Left ventricle myocardium inferior (tissue), 1 donor: ENCODE data around the gene SLC38A8. TPM values are rescaled to one million over a fixed set of nuclear protein-coding genes. Genes with fewer than 3 reads are reported as not detected.

Experiments used
- DNase-seq: peaks from one replicate; pipeline ENCODE4 v3.0.0-alpha.2; 2020
- H3K27ac ChIP-seq: fragments of 200-600 bp; replicated peaks from 2 replicates; pipeline ENCODE4 v1.8.0; 2021
- H3K27me3 ChIP-seq: fragments of 200-600 bp; 2 replicates; pipeline ENCODE4 v1.8.0; 2021; ENCODE audit warnings: low read depth
- H3K36me3 ChIP-seq: fragments of 200-600 bp; 2 replicates; pipeline ENCODE4 v1.8.0; 2021
- H3K4me1 ChIP-seq: fragments of 200-600 bp; 2 replicates; pipeline ENCODE4 v1.8.0; 2021
- H3K4me3 ChIP-seq: fragments of 200-600 bp; 2 replicates; pipeline ENCODE4 v1.8.0; 2021; ENCODE audit warnings: mild to moderate bottlenecking, moderate library complexity
- H3K9me3 ChIP-seq: fragments of 200-600 bp; replicated peaks from 2 replicates; pipeline ENCODE4 v1.8.0; 2021
- intact Hi-C: fragments of 100-400 bp; cut with micrococcal nuclease; formaldehyde crosslinking; loops from one replicate; pipeline ENCODE4 v1.11.0; 2022
- total RNA-seq: library from RNA; stranded (reverse); fragmentation: NEBNext Ultra II Directional; extraction: Animal tissue kit (Norgen Biotek cat#: 25700); gene quantifications from one replicate; pipeline ENCODE4 v1.2.1, GENCODE V29; 2021
- TF ChIP-seq, protein P1 (sequence below): fragments of 200-600 bp; IDR thresholded peaks from 2 replicates; pipeline ENCODE4 v1.8.0; 2021; ENCODE audit warnings: antibody characterized with exemption, mild to moderate bottlenecking, borderline replicate concordance
- donor health status: DM: no; HTN: yes; CAD: no; lungs with severe emphysema.

SLC38A8 gene
- total RNA-seq, 1 donor from 2014 or later, result not detected

DNA sequence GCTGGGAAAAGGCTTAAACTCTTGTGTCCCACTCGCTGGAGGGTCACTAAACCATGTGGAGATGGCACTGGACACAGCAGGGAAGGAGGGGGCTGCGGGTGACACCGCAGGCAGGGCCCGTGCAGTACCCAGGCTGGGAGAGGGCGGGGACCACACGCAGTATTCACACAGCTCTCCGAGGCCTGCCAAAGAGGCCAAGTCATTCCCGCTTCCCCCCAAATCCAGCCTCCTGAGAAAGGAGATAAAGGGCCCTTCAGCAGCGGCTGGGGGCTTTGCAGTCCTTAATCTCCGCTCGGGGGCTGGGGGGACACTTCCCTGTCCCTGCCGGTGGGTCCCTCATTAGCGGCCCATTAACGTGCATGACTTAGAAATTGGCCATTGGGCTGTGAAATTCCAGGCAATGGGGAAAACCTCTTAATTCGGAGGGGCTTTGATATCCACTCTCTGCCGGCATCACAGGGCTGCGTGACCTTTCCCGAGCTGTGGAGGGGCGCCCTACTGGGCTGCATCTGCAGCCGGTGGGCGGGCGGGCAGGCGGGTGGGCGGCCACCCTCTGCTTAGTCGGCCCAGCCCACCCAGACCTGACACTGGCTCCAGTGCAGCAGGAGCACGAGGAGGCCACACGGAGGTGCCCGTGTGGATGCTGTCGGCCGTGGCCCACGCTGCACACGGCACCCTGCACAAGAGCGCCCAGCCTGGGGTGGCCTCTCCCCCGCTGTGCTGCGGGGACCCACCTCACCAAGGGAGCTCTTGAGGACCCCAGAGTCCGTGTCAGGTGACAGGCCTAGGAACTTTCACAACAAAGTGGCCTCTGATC is 2.6 kb upstream of the SLC38A8 start:
- Histone ChIP-seq H3K27ac (no peak overlapping the region), H3K36me3 (peaks cover 15% of the 10 kb centered on the region), H3K27me3 (peaks cover 28% of the 10 kb centered on the region), H3K4me3 (no peak overlapping the region), H3K9me3 (no peaks in the 10 kb centered on the region), H3K4me1 (peaks cover 16% of the 10 kb centered on the region)
- TF ChIP-seq, protein P1, sequence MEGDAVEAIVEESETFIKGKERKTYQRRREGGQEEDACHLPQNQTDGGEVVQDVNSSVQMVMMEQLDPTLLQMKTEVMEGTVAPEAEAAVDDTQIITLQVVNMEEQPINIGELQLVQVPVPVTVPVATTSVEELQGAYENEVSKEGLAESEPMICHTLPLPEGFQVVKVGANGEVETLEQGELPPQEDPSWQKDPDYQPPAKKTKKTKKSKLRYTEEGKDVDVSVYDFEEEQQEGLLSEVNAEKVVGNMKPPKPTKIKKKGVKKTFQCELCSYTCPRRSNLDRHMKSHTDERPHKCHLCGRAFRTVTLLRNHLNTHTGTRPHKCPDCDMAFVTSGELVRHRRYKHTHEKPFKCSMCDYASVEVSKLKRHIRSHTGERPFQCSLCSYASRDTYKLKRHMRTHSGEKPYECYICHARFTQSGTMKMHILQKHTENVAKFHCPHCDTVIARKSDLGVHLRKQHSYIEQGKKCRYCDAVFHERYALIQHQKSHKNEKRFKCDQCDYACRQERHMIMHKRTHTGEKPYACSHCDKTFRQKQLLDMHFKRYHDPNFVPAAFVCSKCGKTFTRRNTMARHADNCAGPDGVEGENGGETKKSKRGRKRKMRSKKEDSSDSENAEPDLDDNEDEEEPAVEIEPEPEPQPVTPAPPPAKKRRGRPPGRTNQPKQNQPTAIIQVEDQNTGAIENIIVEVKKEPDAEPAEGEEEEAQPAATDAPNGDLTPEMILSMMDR, result no peak
- intact Hi-C loops, result no loop called here
- no peak for DNase-seq

DNA sequence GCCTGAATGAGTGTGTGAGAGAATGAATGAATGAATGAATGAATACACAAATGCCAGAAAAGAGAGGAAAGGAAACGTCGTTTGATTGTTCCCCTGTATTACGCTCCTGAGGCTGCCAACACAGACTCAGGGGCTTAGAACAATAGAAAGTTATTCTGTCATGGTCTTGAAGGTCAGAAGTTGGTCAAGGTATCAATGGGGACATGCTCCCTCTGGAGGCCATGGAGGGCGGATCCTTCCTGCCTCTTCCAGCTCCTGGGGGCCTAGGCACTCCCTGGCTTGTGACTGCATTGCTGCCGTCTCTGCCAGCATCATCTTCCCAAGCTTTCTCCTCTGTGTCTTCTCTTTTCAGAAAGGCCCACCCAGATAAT is 1.5 kb upstream of the SLC38A8 start:
- Histone ChIP-seq H3K36me3 (peaks cover 6% of the 10 kb centered on the region), H3K4me1 (peaks cover 16% of the 10 kb centered on the region), H3K27me3 (peaks cover 32% of the 10 kb centered on the region), H3K9me3 (no peaks in the 10 kb centered on the region), H3K27ac (no peak overlapping the region), H3K4me3 (no peak overlapping the region)
- TF ChIP-seq, protein P1, result peak; percentile 32
- no peak for DNase-seq
- intact Hi-C loops, result no loop called here

DNA sequence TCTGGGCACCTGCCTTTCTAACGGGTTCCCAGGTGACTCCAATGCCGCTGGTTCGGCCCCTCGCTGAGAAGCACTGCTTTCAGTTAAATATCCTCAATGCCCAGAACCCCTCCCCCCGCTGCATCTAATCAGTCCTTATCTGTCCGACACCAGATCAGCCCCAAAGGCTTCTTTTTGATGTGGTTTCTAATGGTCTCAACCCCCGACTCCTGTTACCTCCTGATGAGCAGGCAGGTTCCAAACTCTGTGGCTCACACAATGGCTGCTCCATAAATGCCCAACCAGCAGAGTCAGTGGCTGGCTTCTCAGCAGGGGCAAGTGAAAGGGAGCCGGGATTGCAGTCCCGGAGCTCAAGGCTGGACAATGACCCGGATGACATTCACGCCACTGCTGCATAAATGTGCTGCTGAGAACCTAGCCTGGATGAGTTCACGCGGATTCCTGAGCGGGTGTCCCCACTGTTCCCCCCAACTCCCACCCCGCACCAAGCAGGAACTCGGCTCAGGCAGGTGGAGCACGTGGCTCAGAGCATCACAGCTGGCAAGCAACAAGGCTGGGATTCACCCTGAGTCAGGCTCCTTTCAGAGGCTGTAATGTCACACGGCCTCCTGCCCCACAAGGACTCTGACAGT is 1.0 kb upstream of the SLC38A8 start:
- DNase-seq, result no peak
- Histone ChIP-seq H3K4me1 (peaks cover 16% of the 10 kb centered on the region), H3K36me3 (peaks cover 2% of the 10 kb centered on the region), H3K4me3 (no peak overlapping the region), H3K9me3 (no peaks in the 10 kb centered on the region), H3K27me3 (peaks cover 32% of the 10 kb centered on the region), H3K27ac (no peak overlapping the region)
- TF ChIP-seq, protein P1, result no peak
- intact Hi-C loops, result no loop called here

DNA sequence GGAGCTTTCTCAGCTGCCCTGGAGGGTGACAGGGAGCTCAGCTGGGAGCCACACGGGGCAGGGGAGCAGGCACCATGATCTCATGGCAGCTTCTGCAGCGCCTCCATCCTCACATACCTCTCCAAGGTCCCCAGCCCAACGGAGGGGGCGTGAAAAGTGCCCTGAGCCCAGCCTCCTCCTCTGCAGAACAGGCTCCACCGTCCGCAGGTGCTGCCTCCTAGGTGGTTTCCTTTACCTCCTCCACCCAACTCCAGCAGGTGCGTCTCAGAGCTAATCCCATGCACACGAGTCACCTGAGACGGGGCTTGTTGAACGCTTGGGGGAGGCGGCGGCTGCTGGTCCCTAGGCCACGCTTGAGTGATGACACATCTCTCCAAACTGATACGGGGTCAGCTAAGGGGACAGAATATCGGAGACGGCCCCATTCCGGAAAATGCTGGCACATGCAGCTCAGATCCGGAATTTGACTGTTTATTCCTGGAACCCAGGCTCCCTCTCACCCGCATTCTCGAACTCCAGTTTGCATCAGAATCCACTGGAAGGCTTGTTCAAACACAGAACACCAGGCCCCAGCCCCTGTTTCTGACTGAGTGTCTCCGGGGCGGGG is 387 bp upstream of the SLC38A8 start:
- H3K36me3 ChIP-seq, result no peaks in the 10 kb centered on the region
- peaks cover 32% of the 10 kb centered on the region for H3K27me3 ChIP-seq
- H3K9me3 ChIP-seq, result no peaks in the 10 kb centered on the region
- no peak for DNase-seq
- peaks cover 16% of the 10 kb centered on the region for H3K4me1 ChIP-seq
- intact Hi-C loops, result no loop called here
- H3K27ac ChIP-seq, result no peak overlapping the region
- TF ChIP-seq, protein P1, result no peak
- H3K4me3 ChIP-seq, result no peak overlapping the region

DNA sequence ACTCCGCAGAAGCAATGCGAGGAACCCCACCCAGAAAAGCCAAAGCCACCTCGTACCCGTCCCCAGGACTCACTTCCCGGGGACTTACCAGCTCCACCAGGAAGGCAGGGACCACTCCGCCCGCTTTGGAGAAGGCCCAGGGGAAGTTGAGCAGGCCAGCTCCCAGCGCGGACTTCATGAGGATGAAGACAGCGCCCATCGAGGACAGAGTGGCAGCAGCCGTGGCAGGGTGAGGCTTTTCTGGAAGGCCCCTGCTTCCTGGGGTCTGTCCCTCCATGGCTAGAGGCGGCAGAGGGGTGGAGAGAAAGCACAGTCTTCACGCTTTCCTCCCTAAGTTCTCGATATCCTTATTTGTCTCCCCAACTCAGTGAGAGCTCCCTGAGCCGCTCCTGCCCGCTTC is 714 bp downstream of the SLC38A8 start:
- no peaks in the 10 kb centered on the region for H3K9me3 ChIP-seq
- TF ChIP-seq, protein P1, result no peak
- H3K27ac ChIP-seq, result no peak overlapping the region
- no peak overlapping the region for H3K4me3 ChIP-seq
- peaks cover 32% of the 10 kb centered on the region for H3K27me3 ChIP-seq
- H3K36me3 ChIP-seq, result no peaks in the 10 kb centered on the region
- intact Hi-C loops, result no loop called here
- no peak for DNase-seq
- H3K4me1 ChIP-seq, result peaks cover 16% of the 10 kb centered on the region
